ENCODE results near the gene ANKFN1.

The ANKFN1 gene, protein sequence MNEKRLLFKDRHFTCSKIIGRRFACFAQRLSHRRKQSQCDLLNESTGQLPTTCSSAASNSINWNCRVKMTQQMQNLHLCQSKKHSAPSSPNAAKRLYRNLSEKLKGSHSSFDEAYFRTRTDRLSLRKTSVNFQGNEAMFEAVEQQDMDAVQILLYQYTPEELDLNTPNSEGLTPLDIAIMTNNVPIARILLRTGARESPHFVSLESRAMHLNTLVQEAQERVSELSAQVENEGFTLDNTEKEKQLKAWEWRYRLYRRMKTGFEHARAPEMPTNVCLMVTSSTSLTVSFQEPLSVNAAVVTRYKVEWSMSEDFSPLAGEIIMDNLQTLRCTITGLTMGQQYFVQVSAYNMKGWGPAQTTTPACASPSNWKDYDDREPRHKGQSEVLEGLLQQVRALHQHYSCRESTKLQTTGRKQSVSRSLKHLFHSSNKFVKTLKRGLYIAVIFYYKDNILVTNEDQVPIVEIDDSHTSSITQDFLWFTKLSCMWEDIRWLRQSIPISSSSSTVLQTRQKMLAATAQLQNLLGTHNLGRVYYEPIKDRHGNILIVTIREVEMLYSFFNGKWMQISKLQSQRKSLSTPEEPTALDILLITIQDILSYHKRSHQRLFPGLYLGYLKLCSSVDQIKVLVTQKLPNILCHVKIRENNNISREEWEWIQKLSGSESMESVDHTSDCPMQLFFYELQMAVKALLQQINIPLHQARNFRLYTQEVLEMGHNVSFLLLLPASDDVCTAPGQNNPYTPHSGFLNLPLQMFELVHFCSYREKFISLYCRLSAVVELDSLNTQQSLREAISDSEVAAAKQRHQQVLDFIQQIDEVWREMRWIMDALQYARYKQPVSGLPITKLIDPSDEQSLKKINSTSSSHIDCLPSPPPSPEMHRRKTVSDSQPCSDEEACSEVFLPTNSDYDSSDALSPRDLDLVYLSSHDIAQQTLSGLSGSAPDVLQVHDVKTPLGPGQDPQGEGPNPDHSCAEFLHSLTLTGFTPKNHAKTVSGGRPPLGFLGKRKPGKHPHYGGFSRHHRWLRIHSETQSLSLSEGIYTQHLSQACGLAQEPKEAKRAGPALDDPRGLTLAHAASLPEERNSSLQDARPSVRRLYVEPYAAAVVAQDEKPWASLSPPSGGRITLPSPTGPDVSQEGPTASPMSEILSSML

DNA sequence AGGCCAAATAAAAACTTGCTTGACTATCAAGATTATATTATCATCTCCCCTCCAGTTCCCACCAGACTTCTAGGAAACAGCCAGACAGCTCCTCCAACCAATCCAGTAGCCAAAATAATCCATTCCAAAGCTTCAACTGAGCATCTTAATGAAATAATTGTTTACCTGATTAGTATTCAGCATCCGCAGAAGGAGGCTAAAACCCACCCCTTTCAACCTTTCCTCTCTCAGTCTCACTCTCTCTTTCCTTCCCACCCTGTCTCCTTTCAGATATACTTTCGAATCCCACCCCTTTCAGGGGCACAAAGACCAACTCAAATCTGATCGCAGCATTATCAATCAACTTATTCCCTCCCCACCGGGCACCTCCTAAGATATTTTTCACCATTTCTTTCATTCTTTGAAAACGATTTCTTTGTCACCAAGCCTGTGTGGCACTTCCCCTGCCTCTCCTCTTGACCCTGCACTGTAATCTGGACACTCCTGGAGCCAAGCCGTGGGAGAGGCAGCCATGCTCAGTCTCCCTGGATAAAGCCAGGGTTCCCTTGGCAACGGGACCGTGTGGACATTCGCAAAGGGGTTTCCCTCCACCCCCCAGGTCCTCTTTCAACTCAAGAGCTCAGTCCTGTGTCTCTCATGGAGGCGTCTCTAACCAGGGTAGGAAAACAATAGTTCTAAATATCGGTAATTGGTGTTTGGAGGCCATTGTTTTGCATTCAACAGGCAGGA, at the start of gene ANKFN1:
Gene ANKFN1 (plus strand): TSS at position 602 of the 729 bp plus-strand sequence. CDS start 59,193 bp downstream, outside the sequence.
- DNase-seq (ENCODE audit: low read depth): no peak

DNA sequence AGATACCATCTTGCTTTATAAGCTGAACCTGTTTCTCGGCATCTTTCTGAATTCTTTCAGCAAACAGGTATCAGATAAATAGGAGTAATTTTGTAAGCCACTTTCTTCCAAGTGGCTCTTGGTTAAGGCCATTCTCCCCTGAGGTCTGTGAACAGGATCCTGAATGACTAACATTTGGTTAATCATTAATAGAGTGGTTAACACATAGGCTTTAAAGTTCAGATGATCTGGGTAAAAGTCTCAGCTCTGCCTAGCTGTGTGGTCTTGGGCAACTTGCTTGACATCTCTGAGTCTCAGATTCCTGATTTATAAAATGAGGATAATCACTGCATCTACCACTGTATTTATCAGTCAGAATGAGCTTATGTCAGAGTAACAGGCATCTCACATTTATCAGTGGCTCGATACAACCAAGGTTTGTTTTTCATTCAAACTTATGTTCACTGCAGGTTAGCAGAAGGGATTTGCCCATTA, 44.4 kb upstream of the ANKFN1 start:
- no peak for DNase-seq (ENCODE audit: low read depth)

DNA sequence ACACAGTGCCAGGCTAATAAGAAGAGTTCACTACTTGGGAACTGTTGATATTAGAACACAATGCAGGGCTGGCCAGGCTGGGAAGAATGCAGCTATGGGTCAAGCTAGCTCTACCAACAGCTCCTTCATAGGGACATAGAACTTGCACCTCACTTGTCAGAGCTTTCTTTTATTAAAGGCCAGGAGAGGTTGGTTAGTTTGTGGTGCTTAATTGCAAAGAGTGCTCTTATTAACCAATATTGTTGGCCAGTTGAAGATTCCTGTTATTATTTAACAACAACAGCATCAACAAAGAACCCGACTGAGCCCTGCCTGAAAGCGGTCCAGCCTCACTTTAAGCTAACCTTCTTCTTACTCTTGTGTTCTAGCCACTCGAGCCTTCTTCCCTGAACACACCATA, 43.4 kb upstream of the ANKFN1 start:
- DNase-seq (ENCODE audit: low read depth): no peak

DNA sequence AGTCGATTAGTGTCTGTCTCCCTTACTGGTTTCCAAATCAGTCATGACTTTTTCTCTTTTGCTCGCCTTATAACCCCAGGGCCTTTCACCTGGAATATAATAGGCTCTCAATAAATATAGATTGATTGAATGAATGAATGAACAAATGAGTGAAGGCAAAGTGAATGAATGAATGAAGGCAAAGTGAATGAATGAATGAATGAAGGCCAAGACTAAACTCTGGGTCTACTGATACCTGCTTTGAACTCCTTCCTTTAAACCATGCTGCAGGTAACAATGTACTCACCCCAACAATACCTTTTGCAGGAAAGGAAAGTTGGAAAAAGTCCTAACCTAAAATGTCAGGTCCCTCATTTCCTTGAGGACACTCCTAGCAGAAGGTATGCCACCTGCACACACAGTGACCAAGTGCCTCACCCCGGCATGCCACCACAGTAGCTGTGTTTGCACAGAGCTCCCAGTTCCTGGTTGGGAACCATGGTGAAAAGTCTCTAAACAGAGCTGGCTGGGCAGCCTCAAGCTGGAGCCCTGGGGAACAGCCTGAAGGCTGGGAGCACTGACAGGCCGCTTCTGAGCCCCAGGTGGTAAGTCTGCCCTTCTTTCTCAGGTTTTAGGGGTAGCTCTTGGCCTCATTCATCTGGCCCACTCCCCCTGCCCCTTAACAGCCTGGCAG, 42.7 kb upstream of the ANKFN1 start:
- DNase-seq (ENCODE audit: low read depth): no peak

DNA sequence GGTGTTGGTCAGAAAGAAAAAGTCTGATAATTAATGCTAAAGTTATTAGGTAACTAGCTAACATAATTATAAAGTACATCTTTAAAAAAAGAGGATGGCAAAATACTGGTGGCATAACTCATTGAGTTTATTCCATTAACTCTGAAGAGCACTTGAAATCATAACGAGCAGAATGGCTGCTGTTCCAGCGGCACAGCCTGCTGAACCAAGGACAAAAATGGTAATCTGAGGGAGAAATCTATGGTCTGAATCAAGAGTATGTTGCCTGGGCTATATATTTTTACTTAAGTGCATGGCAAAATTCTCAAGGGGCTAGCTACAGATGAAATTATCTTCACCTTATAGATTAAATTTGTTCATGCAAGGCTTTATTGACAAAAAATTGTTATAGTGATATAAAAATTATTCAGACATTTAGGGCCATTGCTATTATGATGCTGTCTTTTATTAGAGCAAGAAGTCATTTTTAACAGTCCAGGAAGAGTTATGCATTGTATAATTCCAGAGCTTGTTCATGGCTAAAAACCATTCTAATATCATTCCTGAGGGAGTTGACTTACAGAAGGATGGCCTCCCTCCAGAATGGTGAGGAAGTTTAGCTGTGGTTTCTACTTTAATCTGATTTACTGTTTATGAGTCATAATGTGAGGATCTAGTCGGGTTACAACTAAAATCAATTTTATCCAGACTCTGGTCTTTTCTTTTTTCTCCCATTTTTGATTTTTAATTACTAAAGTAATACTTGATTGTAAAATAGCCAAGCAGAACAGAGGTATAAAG, 41.4 kb upstream of the ANKFN1 start:
- peak; percentile 77 for DNase-seq (ENCODE audit: low read depth)

DNA sequence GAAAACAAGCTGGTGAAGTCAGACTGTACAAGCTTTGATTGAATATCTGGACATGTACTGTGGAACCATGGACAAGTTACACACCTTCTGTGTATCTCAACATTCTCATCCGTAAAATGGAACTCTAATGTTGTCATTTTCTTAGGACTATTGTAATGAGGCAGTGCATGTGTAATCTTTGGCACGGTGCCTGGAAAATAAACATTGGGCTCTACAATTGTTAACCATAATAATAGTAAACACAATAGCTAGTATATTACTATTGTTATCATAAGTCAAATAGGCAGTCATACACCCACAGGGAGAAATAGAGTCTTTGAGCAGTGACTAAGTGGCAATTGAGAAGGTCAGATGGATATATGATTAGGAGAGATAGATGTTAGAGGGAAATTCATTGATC, 39.8 kb upstream of the ANKFN1 start:
- no peak for DNase-seq (ENCODE audit: low read depth)

DNA sequence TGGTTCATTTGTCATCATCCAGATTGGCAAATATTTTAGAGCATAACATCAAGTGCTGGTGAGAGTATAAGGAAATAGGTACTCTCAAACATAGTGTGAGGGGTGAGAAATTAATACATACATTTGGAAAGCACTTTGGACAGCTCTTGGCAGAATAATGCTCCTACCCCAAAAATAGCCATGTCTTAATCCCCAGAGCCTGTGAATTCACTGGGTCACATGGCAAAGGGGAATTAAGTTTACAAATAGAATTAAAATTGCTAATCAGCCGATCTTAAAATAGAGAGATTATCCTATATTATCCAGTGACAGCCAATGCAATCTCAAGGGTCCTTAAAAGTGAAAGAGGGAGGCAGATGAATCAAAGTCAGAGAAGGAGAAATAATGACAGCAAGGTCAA, 38.8 kb upstream of the ANKFN1 start:
- no peak for DNase-seq (ENCODE audit: low read depth)

DNA sequence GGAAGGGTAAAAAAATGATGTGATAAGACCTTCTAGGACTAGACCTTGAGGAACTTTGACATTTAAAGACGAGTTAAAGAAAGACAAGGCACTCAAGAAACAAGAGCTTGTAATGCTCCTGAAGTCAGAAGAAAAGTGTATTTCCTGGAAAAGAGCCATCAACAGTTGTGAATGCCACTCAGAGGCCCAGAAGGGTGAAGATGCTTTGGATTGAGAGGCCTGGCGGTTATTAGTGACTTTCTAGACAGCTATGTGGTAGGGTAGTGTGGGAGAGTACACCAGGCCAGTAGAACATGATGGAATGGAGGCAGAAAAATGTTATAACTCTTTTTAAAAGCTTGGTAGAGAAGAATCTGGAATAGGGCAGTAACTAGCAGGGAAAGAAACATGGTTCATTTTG, 34.1 kb upstream of the ANKFN1 start:
- DNase-seq (ENCODE audit: low read depth): no peak

DNA sequence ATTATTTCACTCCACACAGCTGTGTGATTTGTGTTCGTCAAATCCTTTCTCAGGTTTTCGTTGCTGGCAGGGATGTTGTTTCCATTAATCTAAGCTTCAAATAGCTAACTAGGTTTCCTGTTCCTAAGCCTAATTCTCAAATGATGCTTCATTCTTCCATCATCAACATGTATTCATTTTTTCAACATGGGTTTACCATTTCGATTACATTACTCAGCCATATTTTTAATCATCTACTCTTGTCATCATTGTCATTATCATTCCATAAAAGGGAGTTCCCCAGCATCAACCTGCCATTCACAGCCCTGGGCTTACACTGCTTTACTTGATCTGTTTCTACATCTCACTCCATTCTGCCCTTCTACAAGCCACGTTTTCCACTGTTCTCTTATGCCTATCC, 33.3 kb upstream of the ANKFN1 start:
- no peak for DNase-seq (ENCODE audit: low read depth)

DNA sequence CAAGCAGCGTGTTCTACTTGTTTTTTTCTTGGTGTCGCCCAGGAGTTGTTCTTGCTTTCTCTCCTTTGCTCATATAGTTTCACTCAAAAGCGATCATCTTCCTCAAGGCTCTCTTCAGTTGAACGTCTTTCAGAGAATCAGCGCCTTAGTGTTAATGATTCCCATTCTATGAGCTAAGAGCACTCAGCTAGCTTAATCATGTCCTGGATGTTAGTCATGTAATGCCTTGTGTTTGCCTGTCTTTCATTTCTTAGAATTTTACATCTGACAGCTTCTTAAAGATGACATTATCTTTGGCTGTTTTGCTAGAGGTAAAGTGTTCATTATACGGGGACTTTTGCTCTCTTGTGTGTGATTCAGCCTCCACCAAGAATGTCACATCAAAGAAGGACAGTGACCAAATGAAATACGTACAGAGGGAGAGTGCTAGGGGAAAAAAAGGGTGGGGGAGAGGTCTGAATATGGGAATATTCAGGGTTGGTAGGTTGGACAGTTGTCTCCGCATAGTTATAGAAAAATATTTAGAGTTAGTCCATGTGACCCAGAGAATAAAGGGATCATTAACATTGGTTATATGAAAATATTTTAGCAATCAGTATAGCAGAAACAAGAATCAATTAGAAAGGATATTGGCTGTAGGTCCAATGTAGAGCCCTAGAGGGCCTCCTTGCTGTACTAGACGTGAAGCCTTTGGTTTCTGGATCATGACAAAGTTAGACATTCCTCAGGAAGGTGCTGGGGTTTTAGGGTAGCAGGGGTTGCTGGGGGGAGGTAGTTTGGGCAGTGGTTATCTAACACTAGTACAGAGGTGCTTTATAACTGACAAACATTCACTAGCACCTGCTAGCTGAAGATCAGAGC, 31.9 kb upstream of the ANKFN1 start:
- no peak for DNase-seq (ENCODE audit: low read depth)

DNA sequence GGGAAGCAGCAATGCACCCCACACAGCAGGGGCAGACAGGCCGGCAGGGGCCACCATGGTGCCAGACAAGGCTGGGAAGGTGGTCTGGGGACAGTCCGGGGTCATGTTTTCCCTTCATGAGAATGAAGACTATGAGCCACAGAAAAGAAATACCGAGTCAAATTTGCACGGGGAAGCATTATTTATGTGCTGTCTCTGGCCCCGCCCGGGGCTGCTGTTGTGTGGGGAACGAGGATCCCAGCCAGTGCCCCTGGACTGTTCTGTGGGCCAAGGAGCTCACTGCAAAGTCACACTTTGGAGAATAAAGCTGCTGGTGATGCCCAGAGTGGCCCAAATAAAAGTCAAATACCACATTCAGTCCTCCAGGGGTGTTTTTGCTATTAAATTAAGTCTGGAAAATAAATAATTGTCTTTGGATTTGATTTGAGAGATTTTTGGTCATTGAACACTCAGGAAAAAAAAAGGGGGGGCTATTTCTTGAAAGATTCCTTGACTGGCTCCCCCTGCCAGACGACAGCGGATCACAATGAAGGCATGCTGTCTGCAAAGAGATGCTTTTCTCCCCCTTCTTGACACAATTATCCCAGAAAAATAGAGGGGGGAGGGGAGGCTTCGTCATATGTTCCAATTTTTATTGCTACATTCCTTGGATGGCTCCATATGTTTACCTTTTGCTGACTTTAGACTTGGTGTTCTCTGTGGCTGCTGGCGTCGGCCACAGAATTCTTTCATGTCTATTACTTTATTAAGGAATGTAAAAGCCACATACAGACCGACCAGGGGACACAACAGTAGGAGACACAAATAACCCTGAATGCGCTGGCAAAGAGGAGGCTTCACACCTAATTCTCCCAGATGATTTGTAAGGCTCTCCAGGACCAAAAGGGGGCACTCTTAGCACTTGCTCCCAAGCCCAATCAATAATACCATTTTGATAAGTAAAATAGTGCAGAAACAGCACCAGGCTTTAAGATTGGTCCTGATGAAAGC, 27.1 kb upstream of the ANKFN1 start:
- peak; percentile 36 for DNase-seq (ENCODE audit: low read depth)

DNA sequence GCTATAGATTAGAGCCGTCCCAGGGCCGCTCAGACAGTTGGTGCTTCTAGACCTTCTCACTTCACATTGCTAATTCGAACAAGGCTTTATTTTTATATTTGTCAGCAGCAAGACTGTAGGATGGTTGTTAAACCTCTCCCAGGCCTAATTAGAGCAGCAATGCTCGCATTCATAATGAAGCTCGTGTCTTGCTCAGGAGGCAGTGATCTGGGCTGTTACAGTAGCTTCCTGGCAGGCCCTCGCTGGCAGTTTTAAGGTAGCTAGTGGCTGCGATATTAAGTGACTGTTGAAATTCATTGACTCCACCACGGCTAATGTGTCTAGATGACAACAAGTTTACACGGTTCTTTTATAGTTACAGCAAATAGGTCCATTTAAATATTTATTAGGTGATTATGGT, 23.2 kb upstream of the ANKFN1 start:
- no peak for DNase-seq (ENCODE audit: low read depth)

DNA sequence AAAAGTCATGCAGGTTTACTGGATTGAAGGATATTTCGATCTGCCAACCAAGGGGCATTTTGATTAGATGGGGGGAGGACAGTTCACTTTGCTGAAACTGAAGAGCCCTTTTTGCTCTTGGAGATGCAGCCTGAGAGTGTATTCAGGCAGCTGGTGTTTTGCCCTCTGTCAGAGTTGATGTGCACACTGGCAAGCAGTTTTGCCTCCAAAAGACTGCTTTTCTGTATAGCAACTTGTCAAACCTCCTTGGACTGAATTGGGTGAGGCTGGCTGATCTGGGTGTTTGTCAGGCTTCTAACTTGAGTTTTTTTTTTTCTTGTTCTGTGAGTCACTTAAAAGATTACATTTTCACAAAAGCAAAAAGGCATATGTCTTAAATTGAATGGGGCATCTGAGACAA, 22.6 kb upstream of the ANKFN1 start:
- DNase-seq (ENCODE audit: low read depth): no peak

DNA sequence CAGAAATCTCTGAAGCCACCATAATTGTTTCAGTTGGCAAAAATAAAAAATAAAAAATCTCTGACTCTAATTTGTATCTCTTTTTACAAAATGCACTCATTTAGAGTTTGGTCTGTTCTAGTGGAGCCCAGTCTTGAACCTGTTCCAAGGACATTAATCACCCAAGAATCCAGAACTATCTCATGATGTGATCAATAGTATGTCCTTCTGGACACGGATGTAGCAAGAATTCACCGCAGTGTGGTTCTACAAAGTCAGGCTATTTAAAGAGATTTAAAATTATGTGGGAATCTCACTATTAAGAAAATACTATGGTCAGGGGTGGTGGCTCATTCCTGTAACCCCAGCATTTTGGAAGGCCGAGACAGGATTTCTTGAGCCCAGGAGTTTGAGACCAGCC, 21.8 kb upstream of the ANKFN1 start:
- DNase-seq (ENCODE audit: low read depth): no peak

DNA sequence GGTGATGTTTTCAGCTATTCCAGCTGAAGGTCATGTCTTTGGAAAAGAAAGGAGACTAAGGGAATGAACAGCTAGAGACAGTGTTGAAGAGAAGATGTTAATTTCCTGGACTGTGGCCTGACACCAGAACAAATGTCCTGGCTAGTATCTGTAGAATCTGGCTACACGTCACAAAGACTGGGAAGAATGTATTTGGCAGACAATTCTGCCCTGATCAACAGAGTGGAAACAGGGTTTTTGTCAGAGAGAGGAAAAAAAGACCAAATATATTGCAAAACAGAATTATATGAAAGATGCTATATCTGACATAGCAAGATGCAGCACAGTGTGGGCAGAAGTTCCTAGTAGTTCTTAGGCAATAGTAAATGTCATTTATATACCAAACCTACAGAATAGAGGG, 17.0 kb upstream of the ANKFN1 start:
- no peak for DNase-seq (ENCODE audit: low read depth)

DNA sequence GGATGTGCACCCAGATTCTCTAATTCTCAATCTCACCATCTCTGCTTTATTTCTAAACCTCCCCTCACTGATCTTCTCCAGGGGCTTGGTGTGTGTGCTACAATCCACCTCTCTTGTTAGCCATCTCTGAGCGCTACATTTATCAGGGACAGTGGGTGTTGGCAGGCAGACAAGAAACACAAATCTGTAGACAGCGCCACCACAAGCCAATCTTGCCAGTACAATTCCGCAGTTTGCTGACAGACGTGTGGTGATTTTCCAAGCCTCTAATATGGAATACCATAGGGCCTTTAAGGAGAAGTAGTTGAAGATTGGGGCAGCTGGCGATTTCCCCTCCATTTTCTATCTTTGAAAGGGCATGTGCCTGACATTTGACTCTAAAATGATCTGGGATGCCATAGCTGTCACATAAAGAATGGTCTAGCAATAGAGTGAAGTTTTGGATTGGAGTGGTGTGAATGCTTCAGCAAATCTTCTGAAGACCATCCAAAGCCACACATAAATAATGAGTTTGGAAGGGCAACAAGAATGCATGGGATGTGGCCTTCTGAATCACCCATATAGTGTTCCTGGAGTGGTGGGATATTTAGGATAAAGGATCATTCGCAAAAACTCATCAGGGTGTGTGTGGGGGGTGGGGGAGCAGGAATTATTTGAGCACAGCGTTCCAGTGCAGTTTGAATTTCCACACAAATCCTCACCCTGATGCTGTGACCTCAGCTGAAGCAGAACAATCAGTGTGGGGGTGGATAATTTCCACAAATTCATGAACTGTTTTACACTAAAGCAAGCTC, 12.0 kb upstream of the ANKFN1 start:
- DNase-seq (ENCODE audit: low read depth): no peak

DNA sequence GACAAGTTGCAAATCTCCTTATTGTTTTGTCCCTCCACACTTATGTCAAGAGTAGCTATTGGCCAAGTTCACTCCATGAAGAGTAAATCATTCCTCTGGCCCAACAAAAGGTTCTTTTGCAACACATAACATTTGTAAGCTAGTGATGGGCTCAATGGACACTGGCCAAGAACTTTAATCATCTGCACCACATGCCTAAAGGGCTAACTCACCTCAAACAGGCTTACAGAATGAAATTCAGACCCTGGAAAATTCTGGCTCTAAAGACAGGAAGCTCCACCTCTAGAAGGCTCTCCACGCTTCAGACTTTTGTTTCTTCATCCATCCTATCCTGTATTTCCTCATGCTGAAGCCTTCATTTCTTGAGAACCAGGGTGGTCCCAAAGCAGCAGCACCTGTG, 10.9 kb upstream of the ANKFN1 start:
- peak; percentile 35 for DNase-seq (ENCODE audit: low read depth)

All from stromal cell of bone marrow (primary cell).